NOMO-1 (cell line): ENCODE data around the gene GAD2.

Experiments
- DNase-seq, 2 experiments: peaks; one replicate each; lab custom pipeline; 2025; ENCODE audit not compliant: unreplicated experiment in 2 of 2; lab: John Stamatoyannopoulos, UW

Gene GAD2

DNA sequence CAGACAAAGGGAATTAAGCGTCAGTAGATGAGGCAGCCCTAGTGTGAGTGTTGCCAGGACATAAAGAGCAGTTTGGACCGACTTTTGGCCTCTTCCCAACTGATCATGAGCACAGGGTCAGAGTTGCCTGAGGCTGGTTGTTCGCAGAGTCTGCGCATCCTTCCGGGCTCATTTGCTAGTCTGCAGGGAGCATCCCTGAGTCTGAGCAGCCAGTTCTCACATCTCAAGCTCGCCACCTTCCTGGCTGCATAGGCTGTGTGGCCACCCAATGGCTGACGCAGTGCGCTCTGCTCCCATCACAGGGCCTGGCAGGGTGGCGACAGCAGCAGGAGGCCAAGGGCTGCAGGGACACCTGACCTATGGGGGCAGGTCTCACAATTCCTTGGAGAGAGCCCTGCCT is 5.0 kb downstream of the GAD2 start:
- DNase-seq = no peak

- no peak for DNase-seq
These were observed 6.0 kb downstream of the GAD2 start for GRCh38 chr10:26222563-26222962.

DNA sequence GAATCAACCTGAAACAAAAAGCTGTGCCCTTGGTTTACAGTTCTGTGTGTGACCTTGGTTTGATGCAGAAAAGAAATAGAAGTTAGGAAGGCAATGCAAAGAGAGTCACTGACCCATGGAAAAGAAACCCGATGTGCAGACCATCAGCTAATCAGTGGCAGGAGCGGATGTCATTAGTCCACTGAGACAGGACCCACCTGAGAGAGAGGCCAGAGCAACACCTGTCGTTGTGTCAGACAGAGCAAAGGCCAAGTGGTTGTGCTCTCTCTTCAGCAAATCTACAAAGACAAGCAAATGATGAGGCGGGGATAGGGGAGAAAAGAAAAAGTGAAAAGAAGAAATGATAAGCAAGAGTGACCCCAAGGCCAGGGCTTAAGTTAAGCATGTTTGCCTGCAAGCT is 8.7 kb downstream of the GAD2 start:
- no peak for DNase-seq

DNA sequence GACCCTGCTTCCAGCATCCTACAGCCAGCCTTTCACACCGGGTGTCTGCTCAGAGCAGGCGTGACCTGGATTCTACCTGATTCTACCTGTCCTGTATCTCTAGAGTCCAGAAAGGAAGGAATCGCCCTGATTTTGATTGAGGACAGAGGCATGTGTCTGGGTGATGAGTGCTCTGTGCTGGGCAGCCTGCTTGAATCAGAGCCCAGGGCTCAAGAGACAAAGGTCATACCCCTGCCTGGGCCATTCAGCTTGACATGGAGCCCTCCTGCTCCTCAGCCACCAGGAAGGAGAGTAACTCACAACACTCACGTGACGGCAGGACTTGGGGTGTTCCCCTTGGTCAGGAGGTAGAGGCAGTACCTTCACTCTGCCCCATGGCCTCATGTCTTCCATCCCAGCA is 11.2 kb downstream of the GAD2 start:
- no peak for DNase-seq

- DNase-seq = no peak
These were observed 15.6 kb downstream of the GAD2 start for GRCh38 chr10:26232174-26232573.

DNA sequence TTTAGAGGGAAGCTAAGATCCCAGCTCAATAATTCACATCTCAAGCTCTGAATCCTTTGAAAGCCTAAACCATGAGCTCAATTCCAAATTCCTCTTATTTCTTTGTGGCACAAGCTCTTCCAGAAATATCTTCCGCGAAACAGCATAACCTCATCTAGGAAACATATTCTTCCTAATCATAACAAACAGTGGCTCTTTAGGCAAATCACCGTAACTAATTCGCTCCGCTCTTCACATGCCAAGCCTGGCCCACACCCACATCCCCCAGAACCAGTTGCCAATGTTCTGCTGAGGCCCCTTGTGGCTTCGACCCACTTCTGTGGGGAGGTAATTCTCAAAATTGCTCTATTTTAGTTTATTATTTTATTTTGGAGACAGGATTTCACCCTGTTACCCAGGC is 19.2 kb downstream of the GAD2 start:
- no peak for DNase-seq

DNA sequence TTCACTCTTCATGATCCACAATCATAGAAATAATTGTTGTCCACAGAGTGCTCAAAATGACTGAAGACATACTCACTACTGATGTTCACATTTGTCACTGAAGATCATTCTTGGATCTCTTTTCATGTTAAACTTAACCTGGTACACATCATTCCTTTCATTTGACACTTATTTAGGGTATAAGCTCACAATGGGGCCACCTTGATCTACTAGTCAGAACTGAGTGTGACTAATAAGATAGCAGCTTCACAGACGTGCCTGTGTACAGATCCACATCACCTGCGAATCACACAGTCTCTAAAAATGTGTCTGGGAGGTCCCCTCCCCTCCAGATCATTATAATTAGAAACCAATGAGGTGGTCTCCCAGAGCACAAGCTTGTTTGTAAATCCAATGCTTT is 21.8 kb downstream of the GAD2 start:
- no peak for DNase-seq

- DNase-seq = no peak
These were observed 26.3 kb downstream of the GAD2 start for GRCh38 chr10:26242706-26243350.

DNA sequence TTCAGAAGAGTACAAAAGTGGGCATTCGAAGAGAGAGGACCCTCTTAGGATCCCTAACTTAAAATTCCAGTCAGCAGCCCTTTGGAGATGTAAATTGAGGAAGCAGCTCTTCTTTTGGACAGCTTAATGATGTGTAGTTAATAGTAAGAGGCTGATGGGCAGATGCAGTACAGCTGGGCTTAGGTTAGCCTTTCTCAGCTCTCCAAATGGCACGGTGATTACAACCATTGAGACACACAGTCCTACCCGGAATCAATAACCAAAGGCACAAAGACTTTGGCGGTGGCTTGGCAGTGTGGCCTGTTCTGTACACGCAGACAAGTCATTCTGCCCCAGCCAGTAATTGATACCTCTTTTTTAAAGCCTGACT is 26.8 kb downstream of the GAD2 start:
- no peak for DNase-seq

GRCh38 chr10:26249681-26250080 is 33.1 kb downstream of the GAD2 start:
- DNase-seq = no peak

GRCh38 chr10:26251925-26252324 is 35.4 kb downstream of the GAD2 start:
- DNase-seq = no peak

DNA sequence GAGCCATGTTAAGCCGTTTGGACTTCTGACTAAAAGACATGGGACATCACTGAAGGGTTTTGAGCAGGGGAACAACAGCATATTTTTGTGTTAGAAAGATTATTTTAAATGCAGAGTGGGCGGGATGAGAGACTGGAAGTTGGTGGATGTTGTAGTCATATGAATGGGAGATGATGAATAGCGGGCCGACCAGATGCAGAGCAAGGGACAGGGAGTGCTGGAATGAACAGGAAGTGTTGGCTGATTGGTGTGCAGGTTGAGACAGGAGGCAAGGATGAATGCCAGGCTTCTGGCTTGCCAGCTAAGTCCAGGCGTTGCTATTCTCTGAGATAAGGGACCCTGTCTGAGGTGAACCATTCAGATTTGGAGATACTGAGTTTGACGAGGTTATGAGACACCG is 38.0 kb downstream of the GAD2 start:
- DNase-seq = no peak

DNA sequence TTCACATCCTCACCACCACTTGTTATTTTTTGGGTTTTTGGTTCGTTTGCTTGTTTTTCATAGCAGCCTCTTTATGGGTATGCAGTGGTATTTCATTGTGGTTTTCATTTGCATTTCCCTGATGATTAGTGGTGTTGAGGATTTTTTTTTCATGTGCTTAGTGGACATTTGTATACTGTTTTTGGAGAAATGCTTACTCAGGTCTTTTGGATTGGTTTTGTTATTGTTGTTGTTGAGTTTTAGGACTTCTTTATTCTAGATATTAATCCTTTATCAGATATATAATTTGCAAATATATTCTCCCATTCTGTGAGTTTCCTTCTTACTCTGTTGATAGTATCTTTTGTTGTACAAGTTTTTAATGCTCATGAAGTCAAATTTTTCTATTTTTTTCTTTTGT is 42.8 kb downstream of the GAD2 start:
- DNase-seq = no peak

- peak; percentile 7 to 57 for DNase-seq
These were observed 53.2 kb downstream of the GAD2 start for GRCh38 chr10:26269754-26270153.

DNA sequence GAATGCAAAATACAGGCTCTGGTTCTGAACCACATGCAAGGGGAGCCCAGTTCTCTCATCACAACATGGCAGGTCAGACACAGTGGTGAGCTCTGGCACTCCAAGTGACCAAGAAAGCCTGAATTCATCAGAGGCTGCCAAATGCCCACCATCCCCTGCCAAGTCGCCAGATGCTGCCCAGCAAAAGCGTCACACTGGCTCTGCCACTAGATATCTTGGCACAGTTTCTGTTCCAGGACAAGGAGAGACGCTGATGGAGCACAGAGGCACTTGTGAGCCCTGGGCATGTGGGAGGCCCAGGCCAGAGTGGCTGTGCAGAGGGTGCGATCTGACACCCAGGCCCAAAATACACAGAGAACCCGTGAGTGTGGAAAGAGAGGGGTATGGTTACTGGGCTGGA is 57.8 kb downstream of the GAD2 start:
- DNase-seq = no peak

DNA sequence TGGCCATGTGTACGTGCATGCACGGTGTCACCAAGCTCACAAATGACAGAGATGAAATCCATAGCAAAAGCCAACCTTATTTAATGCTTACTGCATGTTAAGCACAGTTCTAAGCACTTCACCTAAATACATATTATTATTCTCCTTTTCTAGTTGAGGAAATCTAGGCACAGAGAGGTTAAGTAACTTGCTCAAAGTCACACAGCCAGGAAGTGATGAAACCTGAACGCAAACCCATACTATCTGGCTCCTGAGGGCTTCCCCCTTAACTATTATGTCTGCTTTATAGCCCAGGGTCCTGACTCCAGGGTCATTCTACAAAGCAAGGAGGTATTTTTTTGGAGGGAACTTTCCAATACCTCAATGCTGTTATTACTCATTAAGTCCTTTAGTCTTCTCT is 61.7 kb downstream of the GAD2 start:
- DNase-seq = no peak

DNA sequence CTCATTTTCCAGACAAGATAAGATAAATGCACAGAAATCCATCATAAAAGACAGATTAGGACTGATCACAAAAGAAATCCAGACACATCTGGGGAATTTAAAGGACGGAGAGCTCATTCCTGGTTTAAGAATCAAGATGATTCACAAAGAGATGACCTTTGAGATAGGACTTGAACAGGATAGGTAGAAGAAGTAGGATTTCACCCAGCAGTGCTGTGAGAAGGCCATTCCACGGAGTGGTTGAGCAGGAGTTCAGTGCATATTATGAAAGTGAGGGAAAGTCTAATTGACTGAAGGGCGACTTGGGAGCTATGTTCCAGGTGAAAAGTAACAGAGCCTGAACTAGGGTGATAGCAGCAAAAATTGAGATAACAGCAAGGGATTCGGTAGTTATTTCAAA is 73.7 kb downstream of the GAD2 start:
- no peak for DNase-seq

DNA sequence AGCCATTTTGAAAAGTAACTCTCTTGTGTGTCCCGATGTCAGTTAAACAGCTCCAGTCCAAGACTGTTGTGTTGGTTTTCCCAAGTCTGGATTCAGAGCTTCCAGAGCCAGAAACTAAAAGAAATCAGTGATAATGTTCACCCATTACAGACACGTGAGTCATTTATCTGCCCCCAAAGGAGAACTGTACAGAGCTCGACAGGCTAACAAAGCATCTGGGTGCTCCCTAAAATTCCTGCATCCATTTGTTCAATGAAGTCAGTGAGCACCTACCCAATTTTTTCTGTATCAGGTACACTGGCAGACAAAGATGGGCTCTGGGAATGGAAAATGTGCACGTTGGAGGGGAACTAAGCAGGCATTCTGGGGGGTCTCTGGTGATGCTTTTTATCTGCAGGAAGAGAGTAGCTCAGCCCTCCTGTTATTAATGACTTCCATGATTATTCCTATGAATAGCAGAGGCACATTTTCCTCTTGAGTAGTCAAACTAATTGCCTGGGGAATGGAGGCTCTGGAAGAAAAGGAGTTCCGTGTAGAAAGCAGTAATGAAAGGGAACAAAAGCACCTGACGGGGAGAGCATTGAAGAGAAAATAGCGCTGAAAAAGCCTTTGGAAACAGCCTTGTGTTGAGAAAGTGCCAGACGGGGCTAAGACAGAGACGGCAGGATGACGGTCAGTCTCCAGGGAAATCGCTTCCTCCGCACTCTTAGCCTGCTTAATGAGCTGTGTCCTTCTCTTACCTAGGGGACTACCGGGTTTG is 75.3 kb downstream of the GAD2 start:
- DNase-seq = no peak

GRCh38 chr10:26296360-26296759 is 79.8 kb downstream of the GAD2 start:
- no peak for DNase-seq

- DNase-seq = no peak
These were observed 83.4 kb downstream of the GAD2 start for GRCh38 chr10:26300001-26300400.

GRCh38 chr10:26303366-26303765 is 86.8 kb downstream of the GAD2 start:
- DNase-seq = no peak

GRCh38 chr10:26310361-26310760 is 93.8 kb downstream of the GAD2 start:
- DNase-seq = no peak
